Stomach smooth muscle (tissue), 2 donors: ENCODE data around the gene NFATC1.

Experiments used
- H3K27ac ChIP-seq: one replicate; pipeline ENCODE4 v1.7.0; 2013; ENCODE audit warnings: mild to moderate bottlenecking, low read length, inconsistent platforms
- H3K27me3 ChIP-seq, 2 donors: one replicate each; pipeline ENCODE4 v1.7.0; 2013; ENCODE audit warnings: low read length in 2 of 2; ENCODE audit not compliant: insufficient read depth in 2 of 2, control insufficient read depth in 1 of 2
- H3K36me3 ChIP-seq, 2 donors: one replicate each; pipeline ENCODE4 v1.7.0; 2013; ENCODE audit warnings: low read length in 2 of 2; ENCODE audit not compliant: control insufficient read depth in 2 of 2, insufficient read depth in 2 of 2
- H3K4me1 ChIP-seq: one replicate; pipeline ENCODE4 v1.7.0; 2013; ENCODE audit warnings: low read length; ENCODE audit not compliant: control insufficient read depth, insufficient read depth
- H3K4me3 ChIP-seq, 2 donors: one replicate each; pipeline ENCODE4 v1.7.0; 2013; ENCODE audit warnings: low read length in 2 of 2
- H3K9ac ChIP-seq, 2 donors: one replicate each; pipeline ENCODE4 v1.7.0; 2013; ENCODE audit warnings: low read length in 2 of 2, mild to moderate bottlenecking in 1 of 2
- H3K9me3 ChIP-seq, 2 donors: one replicate each; pipeline ENCODE4 v1.7.0; 2013; ENCODE audit warnings: low read length in 2 of 2; ENCODE audit not compliant: control insufficient read depth in 2 of 2
- donor health status: healthy.
- donor health status: Pancreatic carcinoma.

Gene NFATC1

DNA sequence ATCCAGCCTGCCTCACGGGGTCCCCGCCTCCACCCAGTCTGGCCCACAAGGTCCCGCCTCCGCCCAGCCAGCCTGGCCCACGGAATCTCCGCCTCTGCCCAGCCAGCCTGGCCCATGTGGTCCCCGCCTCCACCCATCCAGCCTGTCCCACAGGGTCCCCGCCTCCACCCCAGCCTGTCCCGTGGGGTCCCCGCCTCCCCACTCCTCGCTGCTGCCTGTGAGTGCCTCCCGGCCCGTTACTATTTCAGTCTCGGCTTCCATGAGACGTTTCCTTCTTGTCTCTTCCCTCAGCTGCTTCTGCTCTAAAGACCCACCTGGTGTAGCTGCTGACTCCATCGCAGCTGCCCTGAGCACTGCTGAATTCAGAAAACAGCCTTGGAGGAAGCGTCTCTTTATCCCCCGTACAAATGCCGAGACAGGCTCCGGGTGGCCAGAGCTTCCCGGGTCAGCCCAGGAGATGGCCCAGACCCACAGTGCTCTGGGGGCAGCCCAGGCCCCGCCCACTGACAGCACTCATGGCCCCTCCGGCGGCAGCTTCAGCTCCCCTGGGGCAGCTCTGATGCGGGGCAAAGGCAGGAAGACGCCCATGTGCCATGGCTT is 69.8 kb downstream of the NFATC1 start:
- Histone ChIP-seq H3K9ac (no peak overlapping the region), H3K36me3 (peaks cover 12 to 20% of the 10 kb centered on the region in 2 donors), H3K27me3 (no peaks in the 10 kb centered on the region), H3K4me1 (peaks cover 4% of the 10 kb centered on the region), H3K27ac (no peak overlapping the region), H3K9me3 (no peaks in the 10 kb centered on the region), H3K4me3 (no peak overlapping the region)

DNA sequence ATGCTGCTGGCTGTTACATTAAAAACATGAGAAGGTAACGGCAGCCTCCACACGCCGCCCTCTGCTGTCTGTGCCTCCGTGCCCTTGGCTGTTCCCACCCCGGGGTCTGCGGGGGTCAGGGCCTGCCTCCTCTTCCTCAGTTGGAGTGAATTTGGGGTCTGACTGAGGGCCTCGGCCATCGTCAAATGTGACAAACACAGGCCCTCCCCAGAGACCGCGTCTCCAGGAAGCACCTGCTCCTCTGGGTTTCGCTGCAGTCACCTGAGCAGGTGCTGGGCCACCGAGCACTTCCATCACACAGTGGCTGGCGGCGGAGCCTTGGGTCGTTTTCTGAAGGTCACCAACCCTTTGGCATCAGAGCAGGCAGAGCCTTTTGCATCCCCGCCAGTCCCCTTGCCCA is 70.9 kb downstream of the NFATC1 start:
- Histone ChIP-seq H3K4me3 (no peak overlapping the region), H3K36me3 (peaks cover 9 to 17% of the 10 kb centered on the region in 2 donors), H3K9ac (no peak overlapping the region), H3K4me1 (peaks cover 4% of the 10 kb centered on the region), H3K27ac (no peak overlapping the region), H3K27me3 (no peaks in the 10 kb centered on the region), H3K9me3 (no peaks in the 10 kb centered on the region)

DNA sequence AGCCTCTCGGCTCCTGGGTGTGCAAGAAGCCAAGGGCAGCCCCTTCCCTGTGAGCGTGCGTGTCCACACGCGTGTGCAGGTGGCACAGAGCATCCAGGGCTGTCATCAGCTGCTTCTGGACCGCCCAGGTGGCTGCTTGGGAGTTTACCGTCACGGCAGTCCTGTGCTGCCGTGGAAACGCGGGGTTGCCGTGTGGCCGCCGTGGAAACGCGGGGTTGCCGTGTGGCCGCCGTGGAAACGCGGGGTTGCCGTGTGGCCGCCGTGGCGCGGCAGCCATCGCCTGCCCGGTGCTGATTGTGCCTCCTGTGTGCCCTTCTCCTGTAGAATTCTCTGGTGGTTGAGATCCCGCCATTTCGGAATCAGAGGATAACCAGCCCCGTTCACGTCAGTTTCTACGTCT is 71.4 kb downstream of the NFATC1 start:
- peaks cover 4% of the 10 kb centered on the region for H3K4me1 ChIP-seq
- no peak overlapping the region for H3K27ac ChIP-seq
- H3K27me3 ChIP-seq, result no peaks in the 10 kb centered on the region
- H3K9ac ChIP-seq, result no peak overlapping the region
- no peaks in the 10 kb centered on the region for H3K9me3 ChIP-seq
- H3K4me3 ChIP-seq, result no peak overlapping the region
- peaks cover 4 to 15% of the 10 kb centered on the region in 2 donors for H3K36me3 ChIP-seq

DNA sequence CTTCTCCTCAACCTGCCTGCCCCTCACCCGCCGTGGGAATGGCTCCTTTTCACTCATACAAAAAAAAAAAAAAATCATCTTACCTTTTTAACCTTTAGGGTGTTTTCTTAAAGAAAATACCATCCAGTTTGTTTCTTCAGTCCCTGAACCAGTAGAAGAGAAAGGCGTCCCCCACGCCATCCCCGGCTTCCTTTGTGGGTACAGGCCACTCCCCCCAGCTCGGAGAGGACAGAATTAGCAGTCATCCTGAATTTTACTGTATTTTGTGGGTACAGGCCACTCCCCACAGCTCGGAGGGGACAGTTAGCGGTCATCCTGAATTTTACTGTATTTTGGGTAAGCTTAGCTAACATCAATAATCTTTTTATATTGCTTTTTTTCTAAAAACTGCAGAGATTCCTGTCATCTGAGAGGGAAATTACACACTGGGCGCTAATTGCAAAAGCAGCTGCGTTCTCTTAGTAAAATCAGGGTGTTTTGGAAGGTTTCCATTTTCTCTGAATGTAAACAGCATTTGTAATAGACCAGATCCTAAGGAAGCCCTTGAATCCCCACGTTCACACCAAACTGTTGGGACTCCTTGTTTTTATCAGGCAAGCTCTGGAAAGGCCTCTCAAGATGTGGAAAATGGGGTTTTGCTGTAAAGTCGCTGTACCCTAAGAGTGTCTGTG is 72.5 kb downstream of the NFATC1 start:
- no peak overlapping the region for H3K27ac ChIP-seq
- no peaks in the 10 kb centered on the region for H3K9me3 ChIP-seq
- H3K4me1 ChIP-seq, result peaks cover 4% of the 10 kb centered on the region
- H3K27me3 ChIP-seq, result no peaks in the 10 kb centered on the region
- no peak overlapping the region for H3K4me3 ChIP-seq
- no peak overlapping the region for H3K9ac ChIP-seq
- H3K36me3 ChIP-seq, result peaks cover 5 to 18% of the 10 kb centered on the region in 2 donors

DNA sequence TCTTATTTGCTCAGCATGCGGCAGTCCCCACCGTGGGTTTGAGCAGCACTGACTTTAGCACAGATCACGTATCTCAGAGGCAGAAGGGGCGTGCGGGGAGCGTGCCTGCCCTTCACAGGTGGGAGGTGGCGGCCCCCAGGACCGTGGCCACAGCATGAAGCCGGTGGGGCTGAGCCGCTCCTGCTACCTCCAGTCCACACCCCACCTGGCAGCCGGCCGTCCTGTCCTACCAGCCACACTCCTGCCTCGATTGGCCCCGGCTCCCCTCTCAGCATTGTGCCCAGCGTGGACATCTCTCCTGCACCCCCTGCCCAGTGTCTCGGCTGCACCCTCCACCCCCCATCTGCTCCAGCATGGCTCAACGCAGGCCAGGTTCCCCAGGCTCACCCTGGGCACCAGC is 73.6 kb downstream of the NFATC1 start:
- Histone ChIP-seq H3K4me3 (no peak overlapping the region), H3K4me1 (peaks cover 4% of the 10 kb centered on the region), H3K36me3 (peaks cover 7 to 18% of the 10 kb centered on the region in 2 donors), H3K9ac (no peak overlapping the region), H3K27me3 (no peaks in the 10 kb centered on the region), H3K9me3 (no peaks in the 10 kb centered on the region), H3K27ac (no peak overlapping the region)

DNA sequence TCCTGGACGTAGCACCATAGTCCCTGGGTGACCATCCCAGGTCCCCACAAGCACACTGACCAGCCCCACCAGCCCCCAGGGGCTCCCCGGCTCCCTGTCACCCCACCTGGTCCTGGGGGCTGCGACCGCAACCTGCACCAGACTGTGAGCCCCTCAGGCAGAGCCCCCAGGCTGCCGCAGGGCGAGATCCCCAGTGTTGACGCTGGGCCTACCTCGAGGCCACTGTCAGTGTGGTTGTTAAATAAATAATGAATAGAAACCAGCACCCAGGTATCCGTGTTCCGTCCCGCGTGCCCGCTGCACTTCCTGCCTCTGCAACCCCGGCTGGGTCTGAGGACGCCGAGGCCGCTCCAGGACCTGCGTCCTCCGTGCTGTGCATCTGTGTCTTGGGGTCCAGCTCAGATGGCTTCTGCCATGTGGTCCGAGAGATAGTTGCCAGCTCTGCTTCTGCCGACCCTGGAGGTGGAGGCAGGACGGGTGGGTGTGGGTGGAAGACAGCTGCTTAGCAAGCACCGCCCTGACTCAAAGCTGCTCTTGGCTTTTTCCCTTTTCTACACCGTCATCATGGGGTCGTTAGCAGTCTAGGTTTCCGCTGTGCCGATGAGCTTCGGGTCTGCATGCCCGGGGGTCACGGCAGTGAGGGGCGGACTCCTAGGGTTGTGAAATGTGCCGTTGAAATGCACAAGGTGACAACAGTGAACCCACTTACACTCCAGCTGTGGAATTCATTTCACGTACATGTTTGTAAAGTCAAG is 74.2 kb downstream of the NFATC1 start:
- H3K4me1 ChIP-seq, result peaks cover 4% of the 10 kb centered on the region
- no peak overlapping the region for H3K9ac ChIP-seq
- H3K36me3 ChIP-seq, result peaks cover 7 to 18% of the 10 kb centered on the region in 2 donors
- H3K9me3 ChIP-seq, result no peaks in the 10 kb centered on the region
- H3K27ac ChIP-seq, result no peak overlapping the region
- H3K27me3 ChIP-seq, result no peaks in the 10 kb centered on the region
- H3K4me3 ChIP-seq, result no peak overlapping the region

DNA sequence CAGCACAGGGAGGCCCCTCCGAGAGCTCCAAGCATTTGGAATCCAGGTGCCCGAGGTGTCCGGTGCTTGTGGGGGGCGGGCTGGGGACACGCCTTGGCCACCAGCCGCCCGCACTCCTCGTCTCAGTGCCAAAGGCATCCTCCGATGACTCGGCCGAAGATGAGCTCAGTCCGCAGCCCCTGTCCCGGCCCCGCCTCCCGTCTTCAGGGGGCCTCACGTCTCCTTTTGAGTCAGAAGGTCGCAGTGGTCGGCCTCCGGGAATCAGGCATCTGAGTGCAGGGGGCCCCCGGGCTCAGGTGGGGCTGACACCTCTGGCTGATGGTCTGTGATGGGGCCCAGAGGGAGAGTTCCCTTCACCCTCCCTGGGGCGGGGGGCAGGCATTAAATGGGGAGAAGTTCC is 74.8 kb downstream of the NFATC1 start:
- no peaks in the 10 kb centered on the region for H3K9me3 ChIP-seq
- no peak overlapping the region for H3K27ac ChIP-seq
- H3K4me3 ChIP-seq, result peak overlapping the region in 1 of 2 donors; percentile 1
- peaks cover under 1% of the 10 kb centered on the region for H3K4me1 ChIP-seq
- H3K36me3 ChIP-seq, result peaks cover 7 to 18% of the 10 kb centered on the region in 2 donors
- no peaks in the 10 kb centered on the region for H3K27me3 ChIP-seq
- H3K9ac ChIP-seq, result peak overlapping the region in 1 of 2 donors; percentile 27

DNA sequence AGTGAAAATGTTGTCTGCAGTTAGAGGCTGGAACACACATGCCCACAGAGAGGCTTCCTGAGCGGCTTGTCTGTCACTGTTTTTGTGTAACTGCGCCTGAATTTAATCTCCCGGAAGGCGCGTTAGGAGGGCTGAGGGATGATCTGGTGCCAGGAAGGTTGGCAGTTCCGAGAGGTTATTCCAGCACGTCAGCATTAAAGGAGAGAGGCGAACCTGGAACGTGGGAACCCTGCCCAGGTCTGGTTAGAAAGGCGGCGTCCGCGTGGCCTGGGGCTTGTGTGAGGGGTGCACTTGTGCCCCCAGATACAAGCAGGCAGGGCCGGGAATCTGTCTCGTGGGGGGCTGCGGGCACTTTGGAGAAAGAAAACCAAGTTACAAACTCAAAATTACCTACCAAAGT is 75.3 kb downstream of the NFATC1 start:
- no peaks in the 10 kb centered on the region for H3K9me3 ChIP-seq
- peaks cover 7 to 18% of the 10 kb centered on the region in 2 donors for H3K36me3 ChIP-seq
- no peak overlapping the region for H3K27ac ChIP-seq
- peak overlapping the region in 1 of 2 donors; percentile 1 for H3K4me3 ChIP-seq
- H3K27me3 ChIP-seq, result no peaks in the 10 kb centered on the region
- H3K9ac ChIP-seq, result peak overlapping the region in 1 of 2 donors; percentile 27
- peaks cover 2% of the 10 kb centered on the region for H3K4me1 ChIP-seq

DNA sequence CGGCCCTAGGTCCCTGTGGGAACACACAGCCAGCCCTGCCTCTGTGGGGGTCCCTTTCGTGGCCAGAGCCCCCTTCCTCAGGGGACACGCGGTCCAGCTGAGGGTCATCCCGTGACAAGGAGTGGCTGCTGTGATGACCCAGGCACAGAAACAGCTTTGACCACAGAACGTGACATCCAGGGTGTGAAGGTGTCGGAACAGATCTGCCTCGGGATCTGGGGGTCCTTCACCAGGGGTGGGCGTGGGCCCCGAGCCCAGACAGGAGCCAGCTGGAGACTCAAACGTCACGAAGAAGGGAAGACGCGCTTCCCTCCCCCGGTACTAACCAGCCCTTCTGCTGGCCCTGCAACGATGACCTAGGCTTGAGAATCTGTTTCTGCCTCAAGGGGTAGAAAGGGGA is 75.9 kb downstream of the NFATC1 start:
- peaks cover 2% of the 10 kb centered on the region for H3K4me1 ChIP-seq
- no peak overlapping the region for H3K9ac ChIP-seq
- H3K27me3 ChIP-seq, result no peaks in the 10 kb centered on the region
- no peak overlapping the region for H3K27ac ChIP-seq
- H3K36me3 ChIP-seq, result peaks cover 7 to 22% of the 10 kb centered on the region in 2 donors
- no peaks in the 10 kb centered on the region for H3K9me3 ChIP-seq
- no peak overlapping the region for H3K4me3 ChIP-seq

DNA sequence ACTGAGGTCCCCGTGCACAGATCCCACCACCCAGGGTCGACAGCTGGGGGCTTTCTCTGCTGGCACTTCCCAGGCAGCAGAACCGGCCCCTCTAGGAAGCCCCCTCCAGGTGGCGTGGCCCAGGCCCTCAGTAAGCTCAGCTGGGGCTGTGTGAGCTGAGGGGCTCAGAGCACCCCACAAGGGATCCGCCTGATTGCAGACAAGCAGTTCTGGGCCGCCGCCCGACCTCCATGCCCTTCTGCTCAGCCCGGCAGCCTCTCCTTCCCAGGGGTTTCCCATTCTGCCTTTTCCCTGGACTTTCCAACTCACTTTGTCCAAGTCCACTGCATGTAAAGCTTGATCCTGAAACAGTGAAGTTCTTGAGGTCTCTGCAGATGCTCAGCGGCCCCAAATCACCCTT is 76.4 kb downstream of the NFATC1 start:
- H3K36me3 ChIP-seq, result peaks cover 9 to 22% of the 10 kb centered on the region in 2 donors
- no peak overlapping the region for H3K27ac ChIP-seq
- H3K4me1 ChIP-seq, result peaks cover 2% of the 10 kb centered on the region
- H3K27me3 ChIP-seq, result no peaks in the 10 kb centered on the region
- H3K9me3 ChIP-seq, result no peaks in the 10 kb centered on the region
- H3K9ac ChIP-seq, result no peak overlapping the region
- H3K4me3 ChIP-seq, result no peak overlapping the region
